K562 (cell line): ENCODE data around the gene LPCAT1. TPM values are rescaled to one million over a fixed set of nuclear protein-coding genes. Genes with fewer than 3 reads are reported as not detected.

Source experiments
- ATAC-seq: fragments of 200-7000 bp; cut with Tn5 transposase; 3 replicates; pipeline ENCODE4 v1.9.1; 2020; ENCODE audit warnings: moderate library complexity
- BruUV-seq: library from RNA; stranded (reverse); fragments of 400-500 nt; replicated peaks from 2 replicates; lab custom pipeline; 2021; lab: Mats Ljungman, UMichigan
- CTCF ChIA-PET: fragments of 300-600 bp; formaldehyde crosslinking; extraction: SDS; loops from one replicate; lab custom pipeline; 2021; ENCODE audit warnings: low intra/inter-chr PET ratio; lab: Yijun Ruan, JAX
- POLR2A ChIA-PET: fragments of 300-600, 350-650 bp; sonication (Branson Sonifier 250); formaldehyde crosslinking; extraction: SDS; loops from one replicate; lab custom pipeline; 2021; ENCODE audit warnings: antibody characterized with exemption, inconsistent platforms; lab: Yijun Ruan, JAX
- DNase-seq, 4 experiments: peaks; one replicate each; pipeline versions ENCODE4 v3.0.0 to v3.0.0-alpha.2; 2011 to 2018; ENCODE audit warnings: low spot score in 3 of 4, mixed read lengths in 3 of 4; ENCODE audit errors: extremely low read depth in 1 of 4
- FAIRE-seq: peaks from 2 replicates; lab custom pipeline; 2011; peaks lifted over from hg19 to GRCh38; lab: Jason Lieb, UNC
- H2AFZ ChIP-seq: 2 replicates; pipeline ENCODE4 v1.6.0; 2011; ENCODE audit warnings: low read depth, low read length, control low read depth, inconsistent platforms
- H3K27ac ChIP-seq: fragments of 200-600 bp; 3 replicates; pipeline ENCODE4 v1.8.0; 2011; ENCODE audit warnings: low read depth, mild to moderate bottlenecking, control low read depth, inconsistent platforms, low read length, moderate library complexity, mixed read lengths; ENCODE audit errors: extremely low read depth
- H3K27me3 ChIP-seq, 2 experiments: fragments of 300-600 bp in 1 of 2; 2 replicates in 1 of 2; 3 replicates in 1 of 2; pipeline versions ENCODE4 v1.6.0 to v1.8.0; 2011; ENCODE audit warnings: inconsistent platforms in 2 of 2, low read length in 2 of 2, mild to moderate bottlenecking in 1 of 2, mixed read lengths in 1 of 2, moderate library complexity in 1 of 2; ENCODE audit not compliant: control insufficient read depth in 2 of 2, insufficient read depth in 2 of 2
- H3K36me3 ChIP-seq: fragments of 300-600 bp; 3 replicates; pipeline ENCODE4 v1.8.0; 2011; ENCODE audit warnings: mild to moderate bottlenecking, low read length, inconsistent platforms; ENCODE audit not compliant: control insufficient read depth, insufficient read depth
- H3K4me1 ChIP-seq, 2 experiments: fragments of 200-600 bp in 1 of 2; replicated peaks in 1 of 2; 2 replicates in 1 of 2; 3 replicates in 1 of 2; pipeline versions ENCODE4 v1.5.1 to v1.8.0; 2011; ENCODE audit warnings: inconsistent platforms in 2 of 2, low read length in 2 of 2, mild to moderate bottlenecking in 1 of 2, mixed read lengths in 1 of 2, moderate library complexity in 1 of 2; ENCODE audit not compliant: control insufficient read depth in 2 of 2, insufficient read depth in 2 of 2
- H3K4me2 ChIP-seq: 2 replicates; pipeline ENCODE4 v1.6.1; 2011; ENCODE audit warnings: low read length, control low read depth, inconsistent platforms, mixed read lengths; ENCODE audit not compliant: insufficient read depth
- H3K4me3 ChIP-seq: fragments of 200-600 bp; sonication (generic), shearing (Covaris generic); 2 replicates; pipeline ENCODE4 v1.5.1; 2016; ENCODE audit warnings: control low read depth, inconsistent platforms
- H3K79me2 ChIP-seq: fragments of 200-600 bp; 3 replicates; pipeline ENCODE4 v1.8.0; 2011; ENCODE audit warnings: low read length, inconsistent platforms; ENCODE audit not compliant: control insufficient read depth, insufficient read depth
- H3K9ac ChIP-seq, 2 experiments: 2 replicates each; pipeline versions ENCODE4 v1.6.0 to v1.6.1; 2011; ENCODE audit warnings: low read depth in 2 of 2, low read length in 2 of 2, control low read depth in 1 of 2, inconsistent platforms in 1 of 2, mild to moderate bottlenecking in 1 of 2, mixed read lengths in 1 of 2; ENCODE audit not compliant: insufficient read depth in 1 of 2
- H3K9me1 ChIP-seq: one replicate; pipeline ENCODE4 v1.6.0; 2011; ENCODE audit warnings: inconsistent platforms, mild to moderate bottlenecking, low read length, moderate library complexity; ENCODE audit not compliant: control insufficient read depth, insufficient read depth
- H3K9me3 ChIP-seq: replicated peaks from 2 replicates; pipeline ENCODE4 v1.5.1; 2011; ENCODE audit warnings: low read depth, low read length, inconsistent platforms; ENCODE audit not compliant: control insufficient read depth, insufficient read depth
- H4K20me1 ChIP-seq: replicated peaks from 2 replicates; pipeline ENCODE4 v1.6.1; 2011; ENCODE audit warnings: low read length, inconsistent platforms, mixed read lengths; ENCODE audit not compliant: control insufficient read depth, insufficient read depth
- E2F3 ChIP-seq: fragments of 250-450 bp; sonication (Bioruptor Pico); IDR thresholded peaks from 2 replicates; pipeline ENCODE4 v1.4.0; 2020; ENCODE audit warnings: mild to moderate bottlenecking
- E4F1 ChIP-seq: fragments of 250-450 bp; sonication (Bioruptor Pico); IDR thresholded peaks from 2 replicates; pipeline ENCODE4 v1.5.0; 2021; ENCODE audit warnings: mild to moderate bottlenecking, borderline replicate concordance
- GTF2B ChIP-seq: IDR thresholded peaks from 2 replicates; pipeline ENCODE4 v1.6.1; 2011; ENCODE audit not compliant: insufficient read length; ENCODE audit errors: extremely low read depth
- L3MBTL2 ChIP-seq: fragments of 450-650 bp; IDR thresholded peaks from 2 replicates; pipeline ENCODE4 v1.6.1; 2016; ENCODE audit warnings: mild to moderate bottlenecking, moderate library complexity
- MECOM ChIP-seq: fragments of 250-450 bp; sonication (Bioruptor Pico); IDR thresholded peaks from 2 replicates; pipeline ENCODE4 v1.8.0; 2022; ENCODE audit warnings: inconsistent platforms
- NCOA4 ChIP-seq: fragments of 450-650 bp; IDR thresholded peaks from 2 replicates; pipeline ENCODE4 v1.6.1; 2018; ENCODE audit warnings: mild to moderate bottlenecking; ENCODE audit not compliant: partially characterized antibody
- PBX2 ChIP-seq, 2 experiments: IDR thresholded peaks in 1 of 2; conservative IDR thresholded peaks in 1 of 2; 2 replicates each; pipeline ENCODE4 v1.6.1; 2016; ENCODE audit warnings: low read depth in 2 of 2, mild to moderate bottlenecking in 1 of 2, missing compliant biosample characterization in 1 of 2, missing genetic modification characterization in 1 of 2, moderate library complexity in 1 of 2
- SRSF1 ChIP-seq: fragments of 200-400 bp; formaldehyde crosslinking; IDR thresholded peaks from 2 replicates; pipeline ENCODE4 v1.6.1; 2017; ENCODE audit warnings: mild to moderate bottlenecking, low read depth, low read length, moderate library complexity
- USF2 ChIP-seq: sonication (generic); formaldehyde crosslinking; IDR thresholded peaks from 2 replicates; pipeline ENCODE4 v1.5.0; 2020; ENCODE audit warnings: missing genetic modification reagents
- ZNF232 ChIP-seq: sonication (generic); formaldehyde crosslinking; IDR thresholded peaks from 2 replicates; pipeline ENCODE4 v1.8.0; 2022; ENCODE audit warnings: mild to moderate bottlenecking, missing genetic modification reagents
- WGBS: fragments of 100-300 bp; shearing (Covaris generic); methylation state at CpG from one replicate; pipeline ENCODE4 v1.1.6; 2016; ENCODE audit warnings: low coverage, mixed read lengths; ENCODE audit not compliant: insufficient coverage; ENCODE audit errors: missing lambda C conversion rate; 5-methylcytosine and 5-hydroxymethylcytosine counted together
- in situ Hi-C: fragments of 300-500 bp; cut with MboI; formaldehyde crosslinking; loops from 4 replicates; pipeline ENCODE4 v1.15.0; 2018; ENCODE audit warnings: inconsistent platforms, mixed read lengths
- intact Hi-C: fragments of 100-400 bp; cut with micrococcal nuclease; formaldehyde crosslinking; loops from 2 replicates; pipeline ENCODE4 v1.14.2; 2022
- polyA plus RNA-seq, 8 experiments: library from polyadenylated mRNA; depleted of rRNA in 4 of 8; stranded (reverse) in 5 of 8; unstranded in 3 of 8; fragments of >200 nt; fragmentation: Nextera tagmentation in 2 of 8; fragmentation: Illumina TruSeq in 1 of 8; extraction: Ambion mirVana in 2 of 8; extraction: Trizol in 1 of 8; gene quantifications; 2 replicates each; pipeline versions ENCODE4 v1.2.1 to v1.2.3, GENCODE V29; 2011 to 2014; ENCODE audit warnings: inconsistent platforms in 1 of 8, missing spikeins in 1 of 8
- total RNA-seq, 7 experiments: library from RNA; depleted of rRNA in 6 of 7; stranded (reverse); fragments of >200 nt in 6 of 7; fragmentation: Illumina TruSeq in 2 of 7; extraction: Trizol in 2 of 7; gene quantifications; 2 replicates each; pipeline versions ENCODE4 v1.2.1 to v1.2.3, GENCODE V29; 2011 to 2021; ENCODE audit warnings: low replicate concordance in 1 of 7
- TF ChIP-seq, protein P1 (sequence below): sonication (generic); formaldehyde crosslinking; IDR thresholded peaks from 2 replicates; pipeline ENCODE4 v1.8.1; 2023; ENCODE audit warnings: mild to moderate bottlenecking, missing genetic modification reagents

Gene LPCAT1
- total and polyA plus RNA-seq, 9 of the 15 experiments (the other 6 are each of a cell fraction or from before 2014, with no cell fraction given) = 0.14 to 18.4 (median 13.9) TPM

DNA sequence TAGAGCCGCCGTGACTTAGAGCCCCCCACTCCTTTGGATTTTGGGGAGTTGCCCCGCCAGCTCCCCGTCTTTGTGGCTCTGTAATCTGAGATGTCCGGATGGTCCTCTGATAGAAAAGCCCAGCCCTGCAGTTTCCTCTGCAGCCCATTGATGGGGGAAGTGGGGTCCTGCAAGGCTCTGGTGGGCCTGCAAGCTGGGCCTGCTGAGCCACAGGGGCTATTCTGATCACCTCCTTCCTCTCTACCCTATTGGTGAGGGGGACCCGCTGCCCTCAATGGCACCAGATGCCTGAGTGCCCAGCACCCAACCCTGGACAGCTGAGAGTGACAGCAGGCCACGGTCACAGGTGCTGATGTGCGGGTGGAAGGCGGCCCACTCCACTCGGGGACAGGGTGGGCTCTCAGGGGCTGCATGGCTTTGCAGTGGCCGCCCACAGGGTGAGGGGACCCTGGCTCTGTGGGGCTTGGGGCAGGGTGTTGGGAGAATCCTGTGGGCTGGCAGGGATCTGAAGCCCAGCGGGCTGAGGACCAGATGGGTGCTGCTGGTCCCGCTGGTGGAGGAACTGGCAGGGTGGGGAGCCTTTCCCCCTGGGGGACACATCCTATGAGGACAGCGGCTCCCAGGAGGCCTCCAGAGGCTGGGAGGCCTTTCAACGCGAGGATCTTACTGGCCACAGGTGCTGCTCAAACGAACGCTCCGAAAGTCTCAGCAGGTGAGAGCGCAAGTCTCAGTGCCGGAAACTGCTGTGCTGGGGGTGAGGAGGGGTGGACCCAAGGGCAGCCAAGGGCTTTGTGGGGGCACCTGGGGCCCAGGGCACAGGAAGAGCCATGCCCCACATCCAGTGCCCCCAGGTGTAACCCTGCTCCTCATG lies 30.0 kb upstream of the LPCAT1 start:
- H2AFZ ChIP-seq = no peak overlapping the region
- no TSS peak for BruUV-seq
- ChIA-PET POLR2A (interaction anchor here (1.7 kb wide), 1 partner anchor 12 kb away, joined by 4 read pairs; no protein-coding TSS in a partner anchor), CTCF (no interaction called here)
- in situ Hi-C loops (no loop called here), intact Hi-C loops (no loop called here)
- H3K9ac ChIP-seq = no peak overlapping the region; a peak in 1 of 4 replicates
- DNase-seq (peak in 2 of 4 experiments; percentile 10), FAIRE-seq (no peak), ATAC-seq (no peak)
- H3K79me2 ChIP-seq = no peaks in the 10 kb centered on the region
- no peak overlapping the region for H3K4me3 ChIP-seq
- peaks cover 0 to 22% of the 10 kb centered on the region in 2 experiments; a peak in 2 of 5 replicates for H3K4me1 ChIP-seq
- no peak overlapping the region for H3K4me2 ChIP-seq
- H3K27ac ChIP-seq = no peak overlapping the region
- H4K20me1 ChIP-seq = peaks cover 17% of the 10 kb centered on the region
- H3K9me1 ChIP-seq = no peaks in the 10 kb centered on the region
- peaks cover 77 to 93% of the 10 kb centered on the region in 2 experiments for H3K27me3 ChIP-seq
- H3K9me3 ChIP-seq = no peaks in the 10 kb centered on the region
- no peaks in the 10 kb centered on the region for H3K36me3 ChIP-seq
- WGBS = under 1% methylated on average over 21 of the region's 21 CpGs
- TF ChIP-seq SRSF1 (no peak), E2F3 (CRISPR knock-in tag) (no peak), E4F1 (CRISPR knock-in tag) (no peak), GTF2B (no peak), L3MBTL2 (no peak), NCOA4 (no peak), USF2 (CRISPR knock-in tag) (no peak), ZNF232 (CRISPR knock-in tag) (no peak), MECOM (CRISPR knock-in tag) (no peak), PBX2 (CRISPR knock-in tag; IDR thresholded peaks at IDR 0.05; ENCODE audit: low read depth) (no peak), PBX2 (tag; conservative IDR thresholded peaks at IDR 0.05; ENCODE audit: low read depth) (no peak)
- TF ChIP-seq, protein P1, sequence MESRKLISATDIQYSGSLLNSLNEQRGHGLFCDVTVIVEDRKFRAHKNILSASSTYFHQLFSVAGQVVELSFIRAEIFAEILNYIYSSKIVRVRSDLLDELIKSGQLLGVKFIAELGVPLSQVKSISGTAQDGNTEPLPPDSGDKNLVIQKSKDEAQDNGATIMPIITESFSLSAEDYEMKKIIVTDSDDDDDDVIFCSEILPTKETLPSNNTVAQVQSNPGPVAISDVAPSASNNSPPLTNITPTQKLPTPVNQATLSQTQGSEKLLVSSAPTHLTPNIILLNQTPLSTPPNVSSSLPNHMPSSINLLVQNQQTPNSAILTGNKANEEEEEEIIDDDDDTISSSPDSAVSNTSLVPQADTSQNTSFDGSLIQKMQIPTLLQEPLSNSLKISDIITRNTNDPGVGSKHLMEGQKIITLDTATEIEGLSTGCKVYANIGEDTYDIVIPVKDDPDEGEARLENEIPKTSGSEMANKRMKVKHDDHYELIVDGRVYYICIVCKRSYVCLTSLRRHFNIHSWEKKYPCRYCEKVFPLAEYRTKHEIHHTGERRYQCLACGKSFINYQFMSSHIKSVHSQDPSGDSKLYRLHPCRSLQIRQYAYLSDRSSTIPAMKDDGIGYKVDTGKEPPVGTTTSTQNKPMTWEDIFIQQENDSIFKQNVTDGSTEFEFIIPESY (CRISPR knock-in tag) = no peak
